GM18502 (cell line): ENCODE data around the gene PKD2.
"Not testable (repeated sequence)": the region's sequence is repeated elsewhere in the genome, so short reads cannot be mapped to it uniquely, and the experiment has no call there.

Source experiments
- ATAC-seq: cut with Tn5 transposase; IDR thresholded peaks from one replicate; pipeline ENCODE4 v1.9.1; 2021; ENCODE audit warnings: mild to moderate bottlenecking; ENCODE audit not compliant: unreplicated experiment, poor library complexity

The PKD2 gene

DNA sequence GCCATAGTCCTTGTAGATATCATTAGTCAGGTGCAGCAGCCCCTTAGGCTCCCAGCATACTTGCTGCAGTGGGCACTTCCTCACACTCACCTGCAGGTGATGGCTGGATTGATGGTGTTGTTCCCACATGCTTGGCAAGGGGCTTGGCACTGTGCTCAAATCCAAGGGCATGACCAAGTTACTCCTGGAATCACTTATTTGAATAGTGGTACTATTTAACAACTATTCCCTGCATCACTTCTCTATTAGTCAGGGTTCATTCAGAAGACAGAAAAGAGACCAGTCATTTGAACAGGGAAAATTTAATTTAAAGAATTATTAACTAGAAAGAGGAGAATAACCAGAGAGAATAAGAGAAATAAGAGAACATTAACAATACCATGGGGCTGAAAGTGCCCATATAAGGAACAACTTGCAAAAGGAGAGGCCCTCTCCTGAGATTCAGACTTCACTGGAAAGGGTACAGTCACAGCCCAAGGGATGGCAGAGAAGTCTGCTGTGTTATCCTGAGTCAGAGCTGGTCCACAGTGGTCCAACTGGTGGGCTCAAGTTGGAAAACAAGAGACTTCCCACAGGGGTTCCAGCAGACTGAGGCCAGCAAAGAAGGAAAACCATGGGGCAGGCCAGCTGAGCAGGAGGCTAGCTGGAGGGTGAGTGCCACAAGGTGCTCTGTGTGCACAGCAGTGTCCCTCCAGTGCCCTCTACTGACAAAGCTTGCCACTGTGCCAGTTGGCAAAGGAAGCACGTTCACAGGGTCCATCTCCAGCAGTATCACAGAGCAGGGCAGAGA is 22.1 kb upstream of the PKD2 start:
- peak; percentile 90 for ATAC-seq

DNA sequence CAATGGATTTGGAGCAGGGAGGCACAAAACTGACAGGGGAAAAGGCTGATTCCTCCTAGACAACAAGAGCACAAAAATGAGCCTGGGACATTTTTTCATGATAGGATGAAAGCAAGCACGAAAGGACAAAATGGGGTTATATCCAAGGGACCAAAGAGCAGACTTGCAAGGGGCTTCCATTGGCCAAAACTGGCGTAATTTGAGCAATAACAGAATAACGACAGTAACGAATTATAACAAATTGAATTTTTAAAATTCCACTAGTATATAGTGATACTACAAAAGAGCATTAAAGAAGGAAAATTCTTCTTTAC is 21.6 kb upstream of the PKD2 start:
- no peak for ATAC-seq

DNA sequence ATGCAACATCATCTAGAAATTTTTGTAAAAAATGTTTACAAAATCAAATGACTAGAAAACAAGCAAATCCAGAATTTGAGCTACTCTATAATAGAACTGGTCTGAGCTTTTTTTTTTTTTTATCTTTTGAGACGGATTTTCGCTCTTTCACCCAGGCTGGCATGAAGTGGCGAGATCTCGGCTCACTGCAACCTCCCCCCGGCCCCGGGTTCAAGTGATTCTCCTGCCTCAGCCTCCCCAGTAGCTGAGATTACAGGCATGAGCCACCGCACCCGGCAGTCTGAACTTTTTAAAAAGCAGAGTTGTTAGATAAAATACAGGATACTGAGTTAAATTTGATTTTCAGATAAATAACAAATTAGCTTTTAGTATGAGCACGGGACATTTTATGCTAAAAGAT is 20.9 kb upstream of the PKD2 start:
- no peak for ATAC-seq

DNA sequence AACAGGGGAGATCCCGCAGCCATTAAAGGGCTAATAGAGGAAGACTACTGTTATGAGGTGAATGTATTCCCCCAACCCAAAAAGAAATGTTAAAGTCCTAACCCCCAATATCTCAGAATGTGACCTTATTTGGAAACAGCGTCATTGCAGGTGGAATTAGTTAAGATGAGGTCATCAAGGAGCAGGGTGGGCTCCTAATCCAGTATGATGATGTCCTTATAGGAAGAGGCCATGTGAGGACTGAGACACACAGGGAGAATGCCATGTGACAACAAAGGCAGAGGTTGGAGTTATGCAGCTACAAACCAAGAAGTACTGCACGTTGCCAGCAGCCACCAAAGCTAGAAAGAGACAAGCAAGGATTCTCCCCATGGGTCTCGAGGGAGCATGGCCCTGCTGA is 17.7 kb upstream of the PKD2 start:
- no peak for ATAC-seq

DNA sequence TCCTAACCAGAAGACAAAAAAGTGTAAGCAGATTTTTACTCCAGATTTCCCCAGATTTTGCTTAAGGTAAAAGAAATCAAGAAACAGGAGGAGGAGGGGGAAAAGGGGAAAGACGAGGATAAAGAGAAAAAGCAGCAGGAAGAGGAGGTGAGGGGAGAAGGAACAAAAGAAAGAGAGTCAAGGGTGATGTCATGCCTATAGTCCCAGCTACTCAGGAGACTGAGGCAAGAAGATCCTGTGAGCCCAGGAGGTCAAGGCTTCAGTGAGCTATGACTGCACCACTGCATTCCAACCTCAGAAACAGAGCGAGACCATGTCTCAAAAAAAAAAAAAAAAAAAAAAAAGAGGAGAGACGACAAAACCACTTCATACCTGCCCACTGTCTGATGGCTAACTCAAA is 12.0 kb upstream of the PKD2 start:
- no peak for ATAC-seq

DNA sequence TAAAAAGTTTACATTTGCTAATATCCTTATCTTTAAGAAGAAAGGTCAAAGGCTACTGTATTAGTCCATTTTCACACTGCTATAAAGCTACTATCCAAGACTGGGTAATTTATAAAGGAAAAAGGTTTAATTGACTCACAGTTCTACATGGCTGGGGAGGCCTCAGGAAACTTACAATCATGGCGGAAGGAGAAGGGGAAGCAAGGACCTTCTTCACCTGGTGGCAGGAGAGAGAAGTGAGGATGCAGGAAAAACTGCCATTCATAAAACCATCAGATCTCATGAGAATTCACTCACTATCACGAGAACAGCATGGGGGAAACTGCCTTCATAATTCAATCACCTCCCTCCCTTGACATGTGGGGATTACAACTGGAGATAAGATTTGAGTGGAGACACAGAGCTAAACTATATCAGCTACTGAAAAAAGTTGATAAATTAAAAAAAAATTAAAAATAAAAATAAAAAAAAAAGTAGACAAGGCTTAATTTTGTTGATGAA is 8.2 kb upstream of the PKD2 start:
- ATAC-seq, result not testable (repeated sequence)

DNA sequence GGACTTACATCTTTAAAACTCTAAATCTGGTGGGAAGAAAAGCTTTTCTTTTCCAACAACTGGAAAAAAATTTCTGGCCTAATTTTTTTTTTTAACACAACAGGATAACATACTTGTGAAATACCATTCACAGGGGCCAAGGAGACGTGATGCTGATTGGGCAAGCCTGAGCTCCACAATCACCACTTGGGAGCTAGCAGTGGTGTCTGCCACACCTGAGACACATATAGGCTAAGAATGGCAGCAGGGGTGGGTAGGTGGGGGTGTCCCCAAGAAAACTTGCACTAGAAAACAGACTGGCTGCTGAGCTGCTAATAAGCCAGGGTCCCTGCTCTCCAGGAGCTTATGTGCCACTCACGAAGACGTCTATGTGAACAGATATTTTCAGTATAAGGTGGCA is 5.6 kb upstream of the PKD2 start:
- no peak for ATAC-seq

DNA sequence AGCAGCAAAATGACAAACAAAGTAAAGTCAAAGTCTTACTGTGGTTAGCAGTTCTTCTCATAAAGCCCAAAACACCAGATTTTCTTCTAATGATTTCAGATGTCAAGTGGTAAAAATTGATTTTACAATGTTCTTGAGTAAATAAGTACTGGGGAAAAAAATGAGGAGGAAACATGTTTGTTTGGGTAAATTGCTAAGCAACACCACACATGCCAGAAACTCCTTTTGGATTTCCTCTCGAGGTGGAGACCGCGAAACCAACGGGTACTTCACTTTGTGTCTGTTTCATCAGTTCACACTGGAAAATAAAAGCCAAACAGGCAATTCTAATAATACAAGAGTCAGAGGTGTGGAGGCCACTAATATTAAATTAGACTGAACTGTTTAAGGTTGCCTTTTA is 4.6 kb upstream of the PKD2 start:
- no peak for ATAC-seq

DNA sequence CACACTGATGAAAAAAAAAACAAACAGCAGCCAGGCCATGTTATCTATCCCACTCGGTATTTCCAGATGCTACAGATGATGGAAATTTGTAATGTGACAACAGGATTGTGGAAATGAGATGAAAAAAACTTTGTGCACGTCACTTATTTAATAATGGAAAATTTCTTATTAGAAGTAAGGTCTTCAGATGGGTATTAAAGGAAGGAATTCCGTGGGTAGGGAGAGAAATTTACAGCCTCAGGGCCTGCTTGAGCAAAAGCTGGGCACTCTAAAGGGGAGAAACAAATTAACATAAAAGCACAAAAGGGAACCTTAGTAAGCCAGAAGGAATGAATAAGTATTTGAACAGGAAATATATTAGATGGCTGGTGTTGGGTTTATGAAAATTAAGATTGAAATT is 4.2 kb upstream of the PKD2 start:
- ATAC-seq, result no peak

DNA sequence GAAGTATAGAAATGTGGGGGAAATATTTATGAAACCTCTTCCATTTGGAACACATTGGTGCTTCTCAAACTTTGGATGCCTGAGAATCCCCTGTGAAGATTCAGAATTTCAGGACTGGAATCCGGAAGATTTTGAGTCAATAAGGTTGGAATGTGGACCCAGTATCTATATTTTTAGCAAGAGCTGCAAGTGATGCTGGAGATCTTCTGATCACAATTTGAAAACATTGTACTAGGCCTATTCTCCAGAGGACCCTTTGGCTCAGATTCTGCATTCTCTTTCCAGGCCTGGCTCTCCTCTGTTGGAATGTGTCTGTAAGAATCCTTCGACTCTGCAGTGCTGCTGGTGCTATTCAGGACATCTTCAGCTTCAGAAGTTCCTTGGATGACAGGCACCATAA is 2.4 kb upstream of the PKD2 start:
- no peak for ATAC-seq

DNA sequence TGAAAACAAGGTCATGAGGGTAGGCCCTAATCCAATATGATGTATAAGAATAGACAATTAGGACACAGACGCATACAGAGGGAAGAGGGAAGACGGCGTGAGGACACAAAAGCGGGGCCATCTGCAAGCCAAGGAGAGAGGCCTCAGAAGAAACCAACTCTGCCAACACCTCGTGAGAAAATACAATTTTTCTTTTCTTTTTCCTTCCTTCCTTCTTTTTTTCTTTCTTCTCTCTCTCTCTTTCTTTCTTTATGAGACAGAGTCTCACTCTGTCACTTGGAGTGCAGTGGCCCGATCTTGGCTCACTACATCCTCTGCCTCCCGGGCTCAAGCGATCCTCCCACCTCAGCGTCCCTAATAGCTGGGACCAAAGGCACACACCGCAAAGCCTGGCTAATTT is 1.5 kb upstream of the PKD2 start:
- no peak for ATAC-seq

DNA sequence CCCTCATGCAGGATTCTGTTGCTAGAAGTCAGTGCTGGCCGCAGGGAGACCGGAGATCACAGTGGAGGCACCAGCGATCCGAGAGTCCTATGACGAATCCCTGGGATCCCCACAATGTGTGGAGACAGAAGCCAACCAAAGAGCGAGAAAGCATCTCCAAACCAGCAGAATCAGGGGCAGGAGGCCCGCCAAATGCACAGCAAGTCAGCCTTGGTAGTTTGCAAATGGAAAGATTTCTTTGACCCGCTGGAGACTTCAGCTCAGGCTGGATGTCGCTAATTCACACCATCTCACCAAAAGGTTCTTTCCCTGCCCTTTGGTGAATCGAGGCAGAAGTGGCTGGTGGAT is 505 bp upstream of the PKD2 start:
- no peak for ATAC-seq

DNA sequence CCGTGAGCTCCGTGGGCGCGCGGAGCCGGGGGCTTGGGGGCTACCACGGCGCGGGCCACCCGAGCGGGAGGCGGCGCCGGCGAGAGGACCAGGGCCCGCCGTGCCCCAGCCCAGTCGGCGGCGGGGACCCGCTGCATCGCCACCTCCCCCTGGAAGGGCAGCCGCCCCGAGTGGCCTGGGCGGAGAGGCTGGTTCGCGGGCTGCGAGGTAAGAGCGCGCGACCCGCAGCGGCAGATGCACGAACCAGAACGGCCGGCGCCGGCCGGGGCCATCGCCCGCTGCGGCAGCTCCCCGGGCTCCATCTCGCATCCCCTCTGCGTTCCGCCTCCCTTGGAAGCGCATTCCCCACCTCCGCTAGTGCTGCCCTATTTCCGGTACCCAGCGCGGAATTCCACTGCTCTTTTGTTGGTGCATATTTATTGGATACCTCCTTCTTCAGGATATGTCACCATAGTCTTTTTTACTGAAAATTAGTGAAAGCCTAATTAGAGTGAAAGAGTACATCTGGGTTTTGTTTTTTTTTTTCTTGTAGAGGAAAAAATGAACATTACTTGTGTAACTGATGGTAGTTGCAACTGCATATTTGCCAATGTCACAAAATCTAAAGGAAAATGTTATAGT is 797 bp downstream of the PKD2 start:
- ATAC-seq, result peak; percentile 41

DNA sequence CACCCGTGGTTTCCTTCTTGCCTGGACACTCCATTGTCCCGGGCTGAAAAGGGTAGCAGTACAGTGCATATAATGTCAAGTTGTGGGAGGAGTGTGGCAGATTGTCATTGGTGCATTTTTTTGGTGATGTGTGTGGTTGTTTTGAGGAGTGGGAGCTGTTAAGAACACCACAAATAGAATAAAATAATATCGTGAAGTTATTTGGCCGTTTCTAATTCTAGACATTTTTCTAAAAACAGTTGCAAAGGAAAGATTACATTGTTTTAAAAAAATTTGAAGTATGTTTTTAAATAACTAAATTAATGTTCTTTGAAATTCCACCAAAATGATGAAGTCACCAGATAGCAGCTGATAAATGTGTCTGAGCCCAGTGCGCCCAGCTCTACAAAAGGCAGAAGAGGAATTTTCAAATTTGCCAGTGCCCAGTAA is 1.3 kb downstream of the PKD2 start:
- no peak for ATAC-seq

DNA sequence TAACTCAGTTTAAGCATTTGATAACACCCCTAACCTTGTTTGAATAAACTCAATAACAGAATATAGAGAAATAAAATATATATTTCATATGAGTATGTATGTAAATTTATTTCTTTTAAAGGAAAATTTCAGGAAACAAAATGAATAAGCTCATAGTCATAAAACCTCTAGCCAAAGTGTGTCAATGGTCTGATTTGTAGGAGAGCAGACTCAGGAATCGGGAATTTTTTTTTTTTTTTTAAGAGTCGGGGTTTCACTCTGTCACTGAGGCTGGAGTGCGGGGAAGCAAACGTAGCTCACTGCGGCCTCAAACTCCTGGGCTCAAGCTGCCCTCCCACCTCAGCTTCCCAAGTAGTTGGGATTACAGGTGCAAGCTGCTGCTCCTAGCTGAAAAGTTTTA is 2.4 kb downstream of the PKD2 start:
- ATAC-seq, result no peak

DNA sequence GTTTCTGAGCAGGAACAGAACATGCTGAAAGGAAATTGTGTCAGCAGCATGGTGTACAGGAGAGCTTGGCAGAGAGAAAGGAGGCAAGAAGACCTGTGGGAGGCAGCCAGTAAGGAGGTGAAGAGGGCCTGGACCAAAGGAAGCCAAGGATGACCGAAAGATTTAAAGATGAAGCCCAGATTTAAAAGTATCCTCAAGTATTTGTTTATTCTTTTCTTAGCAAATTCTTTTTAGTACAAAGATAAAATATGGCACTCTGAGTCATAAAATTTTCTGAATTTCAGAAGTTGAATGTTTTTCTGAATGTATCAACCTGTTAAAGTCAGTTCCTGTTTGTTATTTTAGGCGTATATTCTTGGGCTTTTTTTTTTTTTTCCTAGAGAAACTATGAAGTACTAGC is 3.5 kb downstream of the PKD2 start:
- ATAC-seq, result no peak

DNA sequence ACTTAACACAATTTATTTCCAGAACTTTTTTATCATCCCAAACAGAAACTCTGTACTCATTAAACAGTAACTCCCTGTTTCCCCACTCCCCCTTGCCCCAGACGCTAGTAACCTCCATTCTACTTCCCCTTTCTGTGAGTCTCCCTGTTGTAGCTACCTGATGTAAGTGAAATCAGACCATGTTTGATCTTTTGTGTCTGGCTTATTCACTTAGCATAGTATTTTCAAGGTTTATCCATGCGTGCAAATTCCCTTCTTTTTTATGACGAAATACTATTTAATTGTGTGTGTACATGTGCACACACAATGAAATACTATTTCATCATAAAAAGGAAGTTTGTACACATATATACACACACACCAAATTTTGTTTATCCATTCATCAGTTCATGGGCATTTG is 5.2 kb downstream of the PKD2 start:
- peak; percentile 55 for ATAC-seq

DNA sequence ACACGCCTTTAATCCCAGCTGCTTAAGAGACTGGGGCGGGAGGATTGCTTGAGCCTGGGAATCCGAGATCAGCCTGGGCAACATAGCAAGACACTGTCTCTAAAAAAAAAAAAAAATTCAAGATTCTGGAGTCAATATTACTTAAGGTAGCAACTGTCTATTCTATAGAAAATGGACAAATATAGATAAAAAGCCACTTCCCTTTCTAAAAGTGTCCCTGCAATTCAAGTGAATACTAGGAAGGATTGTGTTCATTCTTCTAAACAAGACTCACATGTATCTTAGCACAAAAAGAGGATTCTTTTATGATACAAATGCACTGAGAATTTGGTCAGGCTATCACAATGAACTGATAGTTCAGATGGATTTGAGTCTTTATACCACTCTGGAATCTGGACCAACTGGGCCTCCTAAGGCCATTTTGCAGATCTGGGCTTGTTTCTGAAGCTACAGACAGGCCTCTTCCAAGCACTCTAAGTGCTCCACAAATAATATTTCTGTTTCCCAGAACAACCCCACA is 7.0 kb downstream of the PKD2 start:
- no peak for ATAC-seq

DNA sequence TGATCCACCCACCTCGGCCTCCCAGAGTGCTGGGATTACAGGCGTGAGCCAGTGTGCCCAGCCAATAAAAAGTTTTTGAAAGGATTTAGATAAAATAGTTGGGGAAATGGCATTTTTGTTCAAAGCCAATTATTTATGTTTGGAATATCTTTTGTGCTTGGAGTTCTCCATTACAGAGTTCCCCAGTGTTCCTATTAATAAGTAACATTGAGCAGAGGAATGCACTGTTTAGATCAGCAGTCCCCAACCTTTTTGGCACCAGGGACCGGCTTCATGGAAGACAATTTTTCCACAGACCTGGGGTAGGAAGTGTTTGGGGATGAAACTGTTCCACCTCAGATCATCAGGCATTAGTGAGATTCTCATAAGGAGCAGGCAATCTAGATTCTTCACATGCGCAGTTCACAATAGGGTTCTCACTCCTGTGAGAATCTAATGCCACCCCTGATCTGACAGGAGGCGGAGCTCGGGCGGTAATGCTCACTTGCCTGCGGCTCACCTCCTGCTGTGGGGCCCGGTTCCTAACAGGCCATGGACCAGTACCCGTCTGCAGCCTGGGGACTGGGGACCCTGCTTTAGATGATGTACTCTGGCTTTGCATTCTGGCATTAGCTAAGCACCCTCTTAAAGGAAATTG is 8.3 kb downstream of the PKD2 start:
- ATAC-seq, result no peak

DNA sequence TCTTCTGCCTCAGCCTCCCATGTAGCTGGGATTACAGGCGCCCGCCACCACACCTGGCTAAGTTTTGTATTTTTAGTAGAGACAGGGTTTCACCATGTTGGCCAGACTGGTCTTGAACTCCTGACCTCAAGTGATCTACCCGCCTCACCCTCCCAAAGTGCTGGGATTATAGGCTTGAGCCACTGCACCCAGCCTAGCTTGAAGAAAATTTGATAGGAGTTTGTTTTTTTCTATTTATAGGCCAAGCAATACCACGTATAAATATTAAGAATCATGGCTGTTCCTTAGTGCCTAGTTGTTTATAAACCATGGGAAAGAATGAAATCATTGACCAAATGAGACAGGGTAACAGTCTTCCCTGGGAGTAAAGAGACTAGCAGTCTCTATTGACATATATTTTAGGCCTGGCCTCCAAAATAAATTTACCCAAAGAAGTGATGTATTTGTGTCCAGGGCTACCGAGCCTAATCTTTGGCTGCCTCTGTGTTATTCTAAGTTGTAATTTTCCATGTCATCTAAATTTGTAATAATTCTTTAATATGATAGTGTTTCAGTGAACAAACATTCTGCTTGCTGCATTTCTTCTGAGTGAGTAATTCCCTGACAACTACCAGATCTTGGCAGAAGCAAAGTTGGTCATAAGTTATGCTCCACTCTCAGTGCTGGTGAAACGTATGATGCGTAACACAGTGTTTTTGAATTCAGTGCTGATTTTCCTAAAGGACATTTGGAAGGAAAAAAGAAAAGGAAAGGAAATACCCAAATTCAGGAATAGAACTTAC is 10.3 kb downstream of the PKD2 start:
- ATAC-seq, result no peak

DNA sequence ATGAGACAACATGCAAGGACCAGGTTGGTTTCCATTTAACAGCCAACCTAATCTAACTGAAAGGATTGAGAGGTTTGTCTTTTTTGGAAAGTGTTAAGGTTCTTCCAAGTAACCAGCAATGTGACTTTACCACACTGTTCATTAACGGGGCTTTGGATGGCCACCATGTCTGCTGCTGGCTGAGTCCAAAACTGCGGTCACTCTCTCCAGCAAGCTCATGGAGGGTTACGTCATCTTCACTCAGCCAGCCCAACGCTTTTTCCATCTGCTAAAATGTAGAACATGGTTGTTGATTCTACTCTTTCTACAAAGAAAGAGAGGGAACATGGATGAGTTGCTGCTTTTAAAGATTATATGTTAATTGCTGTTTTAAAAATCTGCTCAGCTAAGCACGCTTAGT is 11.0 kb downstream of the PKD2 start:
- no peak for ATAC-seq
